Measurements from ENCODE around the gene OR9A2. TPM values are rescaled to one million over a fixed set of nuclear protein-coding genes. Genes with fewer than 3 reads are reported as not detected.

OR9A2 gene
- total RNA-seq, 1 experiment from 2014 or later: not detected

- ChIA-PET POLR2A (no interaction called here), CTCF (interaction anchor here (1.0 kb wide), 1 partner anchor 215 kb away, joined by 3 read pairs; no protein-coding TSS in a partner anchor)
- no peaks in the 10 kb centered on the region for H3K36me3 ChIP-seq (ENCODE audit: control insufficient read depth, insufficient read depth, low read length)
- no peak overlapping the region for H3K4me3 ChIP-seq (ENCODE audit: low read depth, low read length)
- DNase-seq: no peak
- Mint-ChIP-seq H3K9me3 (ENCODE audit: unreplicated experiment) (no peaks in the 10 kb centered on the region), H3K27ac (ENCODE audit: unreplicated experiment) (no peak overlapping the region), H3K4me1 (ENCODE audit: low read depth, unreplicated experiment) (peaks cover 14% of the 10 kb centered on the region), H3K27me3 (ENCODE audit: insufficient read depth, unreplicated experiment) (no peaks in the 10 kb centered on the region), H3K36me3 (ENCODE audit: insufficient read depth, unreplicated experiment) (no peaks in the 10 kb centered on the region), H3K4me3 (ENCODE audit: unreplicated experiment) (no peak overlapping the region)
- no TSS peak for BruUV-seq (replicated peaks)
- no peak for TF ChIP-seq CTCF (IDR thresholded peaks at IDR 0.05; ENCODE audit: insufficient read depth in 1 of 2, low read depth in 1 of 2, low read length in 1 of 2, severe bottlenecking in 1 of 2, unreplicated experiment in 1 of 2)
- H3K4me1 ChIP-seq: peaks cover 17% of the 10 kb centered on the region
- H3K9me3 ChIP-seq: no peaks in the 10 kb centered on the region
- H3K27me3 ChIP-seq (replicated peaks; ENCODE audit: control insufficient read depth, insufficient read depth, low read length): no peaks in the 10 kb centered on the region
- intact Hi-C loops (cut with micrococcal nuclease; ENCODE audit: unreplicated experiment): loop anchor here (5.0 to 10.0 kb wide), 2 partner anchors 43 to 366 kb away; no protein-coding TSS in a partner anchor
These were observed 26.3 kb downstream of the OR9A2 start for GRCh38 chr7:143000648-143001047.

- no TSS peak for BruUV-seq (replicated peaks)
- CTCF ChIA-PET: interaction anchor here (0.8 to 1.6 kb wide), 4 partner anchors 114 to 215 kb away, joined by 3 to 6 read pairs (median 4); partner anchors contain the start of gene TRPV6
- POLR2A ChIA-PET: no interaction called here
These were observed 27.1 kb downstream of the OR9A2 start for GRCh38 chr7:142999793-143000192.

GRCh38 chr7:142998966-142999365 lies 28.0 kb downstream of the OR9A2 start:
- Mint-ChIP-seq H3K27ac (ENCODE audit: unreplicated experiment) (no peak overlapping the region), H3K9me3 (ENCODE audit: unreplicated experiment) (peaks cover 9% of the 10 kb centered on the region), H3K4me1 (ENCODE audit: low read depth, unreplicated experiment) (peaks cover 14% of the 10 kb centered on the region), H3K27me3 (ENCODE audit: insufficient read depth, unreplicated experiment) (no peaks in the 10 kb centered on the region), H3K36me3 (ENCODE audit: insufficient read depth, unreplicated experiment) (no peaks in the 10 kb centered on the region), H3K4me3 (ENCODE audit: unreplicated experiment) (no peak overlapping the region)
- H3K4me1 ChIP-seq: peaks cover 17% of the 10 kb centered on the region
- no peaks in the 10 kb centered on the region for H3K9me3 ChIP-seq
- H3K4me3 ChIP-seq (ENCODE audit: low read depth, low read length): no peak overlapping the region
- no TSS peak for BruUV-seq (replicated peaks)
- ChIA-PET POLR2A (no interaction called here), CTCF (interaction anchor here (0.8 to 1.8 kb wide), 5 partner anchors 113 to 216 kb away, joined by 3 to 6 read pairs (median 4); partner anchors contain the start of gene TRPV6)
- intact Hi-C loops (cut with micrococcal nuclease; ENCODE audit: unreplicated experiment): no loop called here
- no peaks in the 10 kb centered on the region for H3K27me3 ChIP-seq (replicated peaks; ENCODE audit: control insufficient read depth, insufficient read depth, low read length)
- DNase-seq: no peak
- TF ChIP-seq CTCF (IDR thresholded peaks at IDR 0.05; ENCODE audit: insufficient read depth in 1 of 2, low read depth in 1 of 2, low read length in 1 of 2, severe bottlenecking in 1 of 2, unreplicated experiment in 1 of 2): no peak
- no peaks in the 10 kb centered on the region for H3K36me3 ChIP-seq (ENCODE audit: control insufficient read depth, insufficient read depth, low read length)

More at GRCh38 chr7:142999793-143000192, 27.1 kb downstream of the OR9A2 start:
- no peak for TF ChIP-seq CTCF (IDR thresholded peaks at IDR 0.05; ENCODE audit: insufficient read depth in 1 of 2, low read depth in 1 of 2, low read length in 1 of 2, severe bottlenecking in 1 of 2, unreplicated experiment in 1 of 2)
- Mint-ChIP-seq H3K4me1 (ENCODE audit: low read depth, unreplicated experiment) (peaks cover 14% of the 10 kb centered on the region), H3K27me3 (ENCODE audit: insufficient read depth, unreplicated experiment) (no peaks in the 10 kb centered on the region), H3K27ac (ENCODE audit: unreplicated experiment) (no peak overlapping the region), H3K36me3 (ENCODE audit: insufficient read depth, unreplicated experiment) (no peaks in the 10 kb centered on the region), H3K9me3 (ENCODE audit: unreplicated experiment) (peaks cover under 1% of the 10 kb centered on the region), H3K4me3 (ENCODE audit: unreplicated experiment) (no peak overlapping the region)
- no peak for DNase-seq
- no peaks in the 10 kb centered on the region for H3K27me3 ChIP-seq (replicated peaks; ENCODE audit: control insufficient read depth, insufficient read depth, low read length)
- H3K4me1 ChIP-seq: peaks cover 17% of the 10 kb centered on the region
- H3K4me3 ChIP-seq (ENCODE audit: low read depth, low read length): no peak overlapping the region
- H3K36me3 ChIP-seq (ENCODE audit: control insufficient read depth, insufficient read depth, low read length): no peaks in the 10 kb centered on the region
- intact Hi-C loops (cut with micrococcal nuclease; ENCODE audit: unreplicated experiment): loop anchor here (5.0 to 10.0 kb wide), 2 partner anchors 42 to 365 kb away; no protein-coding TSS in a partner anchor
- H3K9me3 ChIP-seq: no peaks in the 10 kb centered on the region

Data from Caco-2 (cell line).